Subcutaneous abdominal adipose tissue (tissue), 5 donors: ENCODE results near the gene IGFN1.

Source experiments
- H3K27ac ChIP-seq: one replicate; pipeline ENCODE4 v1.7.0; 2013; ENCODE audit warnings: low read depth, mild to moderate bottlenecking, inconsistent platforms, low read length, moderate library complexity
- H3K27me3 ChIP-seq, 5 donors: one replicate each; pipeline ENCODE4 v1.7.0; 2013; ENCODE audit warnings: low read length in 5 of 5, inconsistent platforms in 1 of 5; ENCODE audit not compliant: control insufficient read depth in 5 of 5, insufficient read depth in 4 of 5
- H3K36me3 ChIP-seq, 5 donors: one replicate each; pipeline ENCODE4 v1.7.0; 2013; ENCODE audit warnings: low read length in 5 of 5; ENCODE audit not compliant: control insufficient read depth in 5 of 5, insufficient read depth in 5 of 5
- H3K4me1 ChIP-seq, 5 donors: one replicate each; pipeline ENCODE4 v1.7.0; 2013; ENCODE audit warnings: low read length in 5 of 5, mild to moderate bottlenecking in 3 of 5, moderate library complexity in 1 of 5; ENCODE audit not compliant: control insufficient read depth in 5 of 5, insufficient read depth in 5 of 5
- H3K4me3 ChIP-seq, 5 donors: one replicate each; pipeline ENCODE4 v1.7.0; 2013; ENCODE audit warnings: low read length in 5 of 5, low read depth in 1 of 5
- H3K9ac ChIP-seq, 5 donors: one replicate each; pipeline ENCODE4 v1.7.0; 2013; ENCODE audit warnings: low read length in 5 of 5, mild to moderate bottlenecking in 4 of 5, moderate library complexity in 3 of 5
- H3K9me3 ChIP-seq, 5 donors: one replicate each; pipeline ENCODE4 v1.7.0; 2013; ENCODE audit warnings: low read length in 5 of 5; ENCODE audit not compliant: control insufficient read depth in 5 of 5
- donor health status: healthy.
- donor health status: healthy.
- donor health status: healthy.
- donor health status: healthy.
- donor health status: healthy.

IGFN1 gene

DNA sequence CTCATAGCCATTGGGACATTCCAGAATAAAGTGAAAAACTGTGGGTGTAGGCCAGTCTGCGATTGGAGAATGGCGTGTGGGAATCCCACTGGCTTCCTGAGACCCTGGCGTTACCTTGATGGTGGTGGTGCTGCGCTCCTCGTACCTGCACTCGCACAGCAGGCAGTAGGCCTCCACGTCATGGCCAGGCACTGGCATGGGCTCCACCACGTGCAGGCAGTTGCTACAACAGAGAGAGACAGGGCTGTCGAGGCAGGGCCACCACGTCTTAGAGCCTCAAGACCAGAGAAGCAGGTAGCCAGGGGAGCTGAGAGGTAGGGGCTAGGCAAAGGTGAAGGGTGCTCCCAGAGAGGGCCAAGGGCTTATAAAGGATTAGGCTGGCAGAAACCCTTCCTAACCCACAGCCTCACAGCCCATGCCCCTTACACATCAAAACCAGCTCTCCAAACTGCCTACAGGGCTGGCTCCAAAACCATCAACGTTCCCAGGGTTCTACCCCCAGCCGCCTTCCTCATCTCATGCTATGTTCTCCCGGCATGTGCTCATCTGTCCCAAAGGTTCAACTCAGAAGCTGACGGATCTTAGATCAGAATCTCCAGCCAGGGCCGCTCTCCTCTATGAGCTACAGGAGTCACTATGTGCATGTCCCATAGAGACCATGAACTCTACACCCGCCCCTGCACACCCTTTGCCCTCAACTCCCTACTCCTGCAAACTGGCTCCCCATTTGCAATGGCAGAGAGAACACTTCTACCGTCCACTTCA lies 43.8 kb upstream of the IGFN1 start:
- Histone ChIP-seq H3K27me3 (no peaks in the 10 kb centered on the region), H3K36me3 (peaks cover 11 to 89% (median 63%) of the 10 kb centered on the region in 5 donors), H3K27ac (no peak overlapping the region), H3K9me3 (no peaks in the 10 kb centered on the region), H3K4me1 (peaks cover 1 to 22% (median 20%) of the 10 kb centered on the region in 5 donors), H3K9ac (no peak overlapping the region), H3K4me3 (no peak overlapping the region)

DNA sequence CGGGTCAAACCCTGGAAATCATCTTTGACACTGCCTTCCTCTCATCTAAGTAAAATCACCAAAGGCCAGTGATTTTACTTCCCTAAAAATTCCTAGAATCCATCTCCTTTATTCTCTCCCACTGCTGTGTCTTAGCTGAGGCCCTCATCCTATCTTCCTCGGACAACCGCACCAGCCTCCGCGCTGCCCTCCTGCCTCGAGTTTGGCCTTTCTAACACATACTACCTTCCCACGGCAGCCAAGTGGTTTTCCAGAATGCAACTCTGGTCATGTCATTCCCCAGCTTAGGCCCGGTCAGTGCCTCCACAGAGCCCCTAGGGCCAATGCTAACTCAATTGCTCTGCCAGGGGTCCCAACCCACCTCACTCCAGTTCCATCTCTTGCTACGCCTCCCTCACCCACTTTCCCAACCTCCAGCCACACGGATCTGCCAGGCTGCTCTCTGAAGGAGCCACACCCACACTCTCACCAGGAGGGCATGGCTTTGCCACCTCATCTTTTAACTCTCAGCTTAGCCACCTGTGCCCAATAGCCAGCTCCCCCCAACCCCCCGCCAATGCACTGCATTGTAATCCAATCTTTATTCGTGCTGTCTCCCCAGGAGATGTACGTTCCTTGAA lies 43.1 kb upstream of the IGFN1 start:
- Histone ChIP-seq H3K9ac (no peak overlapping the region), H3K4me1 (peaks cover 1 to 15% (median 13%) of the 10 kb centered on the region in 5 donors), H3K27me3 (no peaks in the 10 kb centered on the region), H3K27ac (no peak overlapping the region), H3K4me3 (no peak overlapping the region), H3K9me3 (no peaks in the 10 kb centered on the region), H3K36me3 (peaks cover 11 to 85% (median 63%) of the 10 kb centered on the region in 5 donors)

DNA sequence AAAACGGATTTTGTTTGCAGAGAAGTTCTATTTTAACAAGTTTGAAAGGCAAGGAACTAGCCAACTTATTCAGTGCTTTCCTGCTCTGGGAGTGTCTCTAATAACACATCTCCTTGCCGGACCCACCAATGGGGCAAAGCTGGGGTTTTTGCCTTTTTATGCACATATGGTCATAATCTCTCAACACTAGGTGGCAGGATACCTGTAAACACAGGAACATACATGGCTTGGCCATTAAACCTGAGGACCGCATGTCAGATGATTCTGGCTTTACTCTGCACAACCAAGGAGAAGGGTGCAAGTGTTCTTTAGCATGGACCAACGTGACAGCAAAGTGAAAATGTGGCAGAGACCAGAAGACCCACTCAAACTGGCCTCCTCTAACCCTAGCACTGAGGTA lies 41.2 kb upstream of the IGFN1 start:
- H3K27me3 ChIP-seq: no peaks in the 10 kb centered on the region
- no peak overlapping the region for H3K4me3 ChIP-seq
- H3K9me3 ChIP-seq: no peaks in the 10 kb centered on the region
- peaks cover 11 to 66% (median 53%) of the 10 kb centered on the region in 5 donors for H3K36me3 ChIP-seq
- H3K9ac ChIP-seq: no peak overlapping the region
- H3K27ac ChIP-seq: no peak overlapping the region
- peaks cover 1 to 12% (median 10%) of the 10 kb centered on the region in 5 donors for H3K4me1 ChIP-seq

DNA sequence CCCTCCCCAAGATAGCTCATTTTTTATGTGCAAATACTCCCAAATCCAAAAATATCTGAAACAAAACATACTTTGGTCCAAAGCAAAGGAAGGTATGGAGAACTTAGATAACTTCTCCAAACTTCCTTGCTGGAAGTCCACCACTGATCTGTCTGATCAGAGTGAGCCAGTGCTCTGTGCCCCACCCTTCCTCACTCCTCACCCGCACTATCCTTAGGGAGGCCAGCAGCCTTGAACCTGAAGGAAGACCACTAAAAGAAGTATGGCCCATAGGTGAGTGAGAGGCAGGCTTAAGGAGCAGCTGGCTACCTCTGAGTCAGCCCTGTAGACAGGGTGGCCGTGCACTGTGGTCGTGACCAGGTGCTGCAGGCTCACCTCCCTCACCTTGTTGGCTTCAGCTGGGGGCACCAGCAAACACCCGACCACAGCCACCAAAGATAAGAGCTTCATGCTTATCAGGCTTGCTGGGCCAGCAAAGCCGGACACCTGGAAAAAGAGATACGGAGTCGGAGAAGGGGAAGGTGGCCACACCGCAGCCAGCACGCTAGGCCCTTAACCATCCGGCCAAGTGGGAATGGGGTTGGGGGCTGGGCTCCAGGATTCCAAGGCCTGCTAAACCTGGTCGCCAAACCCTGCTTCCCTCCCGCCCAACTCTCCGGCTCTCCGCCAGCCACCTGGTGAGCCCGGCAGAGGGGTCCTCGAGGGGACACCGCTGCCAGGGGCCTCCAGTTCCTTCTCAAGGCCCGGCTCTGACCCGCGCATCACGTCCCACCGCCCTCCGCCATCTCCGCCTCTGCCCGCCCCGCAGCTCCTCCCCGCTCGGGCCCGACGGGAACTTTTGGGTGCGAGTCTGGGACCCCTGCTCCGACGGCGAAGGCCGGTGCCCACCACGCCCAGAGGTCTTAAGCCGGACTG lies 36.9 kb upstream of the IGFN1 start:
- Histone ChIP-seq H3K4me3 (peak overlapping the region; percentile 74 to 91 (median 80)), H3K9ac (peak overlapping the region in 4 of 5 donors; percentile 62 to 75 (median 68)), H3K36me3 (peaks cover 11 to 26% (median 19%) of the 10 kb centered on the region in 5 donors), H3K9me3 (no peaks in the 10 kb centered on the region), H3K4me1 (peaks cover 1 to 18% (median 16%) of the 10 kb centered on the region in 5 donors), H3K27ac (no peak overlapping the region), H3K27me3 (peaks cover 0 to under 1% (median 0%) of the 10 kb centered on the region in 5 donors)

DNA sequence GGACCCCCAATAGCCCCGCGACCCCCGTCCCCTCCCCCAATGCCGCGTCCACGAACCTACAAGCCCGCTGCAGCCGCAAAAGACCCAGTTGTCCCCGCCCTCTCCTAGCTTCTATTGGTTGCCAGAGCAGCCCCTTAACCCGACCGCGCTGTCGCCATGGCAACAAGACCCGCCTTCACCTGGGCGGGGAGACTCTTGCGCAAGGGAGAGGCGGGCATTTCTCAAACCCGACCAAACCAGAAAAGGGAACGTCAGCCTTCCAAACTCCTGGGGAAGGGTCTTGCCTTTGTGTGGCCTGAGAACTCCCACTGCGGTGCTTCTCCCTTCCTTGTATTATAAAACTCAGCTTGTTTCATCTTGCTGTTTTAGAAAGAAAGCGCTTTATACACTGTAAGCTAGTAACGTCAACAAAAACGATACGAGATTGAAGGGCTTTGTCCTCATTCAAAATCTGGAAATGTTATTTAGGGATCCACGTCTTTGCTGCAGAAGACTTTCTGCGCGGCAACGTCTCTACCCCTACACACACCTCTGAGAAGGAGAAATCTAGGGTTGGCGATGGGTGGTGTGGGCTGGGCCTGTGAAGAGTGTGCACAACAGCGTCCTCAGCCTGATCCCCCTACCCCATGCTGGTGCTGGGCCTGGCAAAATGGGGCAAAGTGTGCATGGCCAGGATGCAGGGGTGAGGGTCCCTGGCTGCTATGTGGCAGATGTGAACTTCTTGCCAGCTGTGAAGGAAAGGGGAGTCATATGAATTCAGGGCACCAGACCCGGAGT lies 36.0 kb upstream of the IGFN1 start, which contains the start of gene TMEM9:
Gene TMEM9, minus strand, starts transcription at position 86 of the 777 bp plus-strand sequence. CDS start 551 bp downstream, outside the sequence.
- peaks cover 10 to 25% (median 14%) of the 10 kb centered on the region in 5 donors for H3K36me3 ChIP-seq
- no peaks in the 10 kb centered on the region for H3K9me3 ChIP-seq
- H3K4me3 ChIP-seq: peak within 1 kb of the TSS; percentile 75 to 91 (median 81)
- H3K27me3 ChIP-seq: peaks cover 0 to 3% (median 0%) of the 10 kb centered on the region in 5 donors
- H3K9ac ChIP-seq: peak within 1 kb of the TSS; percentile 66 to 80 (median 69)
- no peak within 1 kb of the TSS for H3K27ac ChIP-seq
- peaks cover 0 to 18% (median 16%) of the 10 kb centered on the region in 5 donors for H3K4me1 ChIP-seq

DNA sequence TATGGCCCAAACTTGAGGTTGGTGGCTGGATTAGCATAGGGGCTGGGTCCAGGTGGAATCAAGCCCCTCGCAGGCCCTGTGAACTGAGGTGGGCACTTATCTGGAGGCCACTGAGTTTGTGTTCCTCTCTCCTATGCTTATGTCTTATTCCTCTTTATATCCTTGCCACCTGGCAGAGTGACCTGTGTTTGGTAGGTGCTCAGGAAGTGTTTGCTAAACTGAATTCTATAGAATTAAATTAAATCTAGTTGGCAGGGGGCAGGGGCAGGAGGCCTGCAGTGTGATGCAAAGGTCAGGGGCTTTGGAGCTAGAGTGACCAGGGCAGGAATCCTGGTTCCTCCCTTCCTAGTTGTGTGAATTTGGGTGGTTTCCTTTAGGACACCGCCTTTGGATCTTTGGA lies 35.3 kb upstream of the IGFN1 start:
- H3K27me3 ChIP-seq: peaks cover 0 to 3% (median 0%) of the 10 kb centered on the region in 5 donors
- peaks cover 7 to 17% (median 10%) of the 10 kb centered on the region in 5 donors for H3K36me3 ChIP-seq
- H3K9ac ChIP-seq: no peak overlapping the region
- no peak overlapping the region for H3K27ac ChIP-seq
- H3K4me1 ChIP-seq: peaks cover 0 to 18% (median 16%) of the 10 kb centered on the region in 5 donors
- H3K9me3 ChIP-seq: no peaks in the 10 kb centered on the region
- no peak overlapping the region for H3K4me3 ChIP-seq

DNA sequence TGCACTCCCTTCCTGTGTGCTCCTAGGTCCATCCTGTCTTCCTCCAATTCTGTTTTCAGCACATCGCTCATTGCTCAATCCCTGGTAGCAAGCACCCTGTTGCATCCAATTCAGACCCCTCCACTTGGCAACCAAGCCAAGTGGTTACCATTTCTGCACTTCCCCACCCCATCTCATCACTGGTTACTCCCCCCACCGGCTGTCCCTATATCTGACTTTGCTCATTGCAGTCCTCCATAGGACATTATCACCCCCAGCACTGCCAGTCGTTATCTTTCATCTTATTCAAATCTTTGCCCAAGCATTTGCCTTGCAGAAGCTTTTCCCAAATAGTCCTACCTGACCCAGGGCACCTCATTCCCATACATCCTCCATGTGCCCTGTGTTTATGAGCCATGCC lies 34.3 kb upstream of the IGFN1 start:
- Histone ChIP-seq H3K9me3 (no peaks in the 10 kb centered on the region), H3K4me3 (no peak overlapping the region), H3K4me1 (peaks cover 0 to 18% (median 16%) of the 10 kb centered on the region in 5 donors), H3K27me3 (peaks cover 0 to 3% (median 0%) of the 10 kb centered on the region in 5 donors), H3K27ac (no peak overlapping the region), H3K36me3 (peaks cover 2 to 7% (median 3%) of the 10 kb centered on the region in 5 donors), H3K9ac (no peak overlapping the region)

DNA sequence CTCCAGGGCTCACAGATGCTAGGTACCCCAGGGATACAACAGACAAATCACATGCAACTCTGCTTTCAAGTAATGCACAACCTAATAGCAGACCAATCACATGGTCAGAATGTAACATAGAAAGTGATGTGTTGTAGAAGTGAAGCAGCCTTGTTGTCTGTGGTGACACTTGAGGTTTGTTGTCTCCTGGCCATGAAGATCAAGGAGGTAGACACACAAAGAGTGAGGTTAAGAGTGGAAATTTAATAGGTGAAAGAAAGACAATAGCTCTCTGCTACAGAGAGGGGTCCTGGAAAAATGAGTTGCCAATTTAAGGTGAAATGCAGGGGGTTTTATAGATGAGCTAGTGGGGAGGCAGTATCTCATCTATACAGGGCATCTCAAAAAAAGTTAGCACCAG lies 33.8 kb upstream of the IGFN1 start:
- Histone ChIP-seq H3K27me3 (peaks cover 0 to 3% (median 0%) of the 10 kb centered on the region in 5 donors), H3K4me1 (peaks cover 0 to 18% (median 16%) of the 10 kb centered on the region in 5 donors), H3K36me3 (peaks cover 0 to 3% (median 0%) of the 10 kb centered on the region in 5 donors), H3K4me3 (no peak overlapping the region), H3K9ac (no peak overlapping the region), H3K27ac (no peak overlapping the region), H3K9me3 (no peaks in the 10 kb centered on the region)

DNA sequence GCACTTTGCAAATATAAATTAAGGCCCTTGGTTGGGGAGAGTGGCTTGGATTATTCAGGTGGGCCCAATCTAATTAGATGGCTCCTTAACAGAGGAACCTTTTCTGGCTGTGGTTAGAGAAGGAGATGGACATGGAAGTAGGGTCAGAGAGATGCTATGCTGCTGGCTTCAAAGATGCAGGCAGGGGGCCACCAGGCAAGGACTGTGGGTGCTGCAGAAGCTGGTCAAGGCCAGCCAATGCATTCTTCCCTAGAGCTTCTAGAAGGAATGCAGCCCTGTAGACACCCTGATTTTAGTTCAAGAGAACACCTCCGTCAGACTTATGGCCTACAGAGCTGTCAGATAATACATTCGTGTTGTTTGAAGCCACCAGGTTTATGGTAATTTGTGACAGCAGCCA lies 32.7 kb upstream of the IGFN1 start:
- H3K27me3 ChIP-seq: peaks cover 0 to 3% (median 0%) of the 10 kb centered on the region in 5 donors
- peaks cover 0 to 17% (median 15%) of the 10 kb centered on the region in 5 donors for H3K4me1 ChIP-seq
- no peak overlapping the region for H3K4me3 ChIP-seq
- no peaks in the 10 kb centered on the region for H3K36me3 ChIP-seq
- no peaks in the 10 kb centered on the region for H3K9me3 ChIP-seq
- no peak overlapping the region for H3K27ac ChIP-seq
- H3K9ac ChIP-seq: no peak overlapping the region
